ENCODE results near the gene KRT83.
"Not testable (repeated sequence)": the region's sequence is repeated elsewhere in the genome, so short reads cannot be mapped to it uniquely, and the experiment has no call there.

The KRT83 gene

DNA sequence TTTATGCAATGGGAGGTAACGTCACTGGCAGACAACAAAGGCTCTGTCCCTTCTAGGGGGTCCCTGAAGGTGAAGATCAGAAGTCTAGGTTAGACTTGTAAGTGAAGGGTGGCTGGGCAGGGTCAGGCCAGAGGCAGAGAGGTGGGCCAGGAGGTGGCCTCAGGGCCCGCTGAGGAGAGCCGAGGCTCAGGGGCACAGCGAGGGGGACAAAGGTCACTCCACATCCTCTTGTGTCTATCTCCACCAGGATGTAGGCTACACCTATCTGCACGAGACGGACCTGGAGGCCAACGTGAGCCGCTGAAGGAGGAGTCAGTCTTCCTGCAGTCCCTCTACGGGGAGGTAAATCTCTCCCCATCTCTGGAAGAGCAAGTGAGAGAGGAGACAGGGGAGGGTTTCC is 25.8 kb upstream of the KRT83 start:
- TF ChIP-seq POLR2AphosphoS5 (IDR thresholded peaks at IDR 0.05; ENCODE audit: low read depth, low read length) (no peak), POU2F2 (IDR thresholded peaks at IDR 0.05; ENCODE audit: low read depth, low read length) (no peak), POLR2A (IDR thresholded peaks at IDR 0.05; ENCODE audit: low read depth, low read length) (no peak), PAX5 (IDR thresholded peaks at IDR 0.05; ENCODE audit: insufficient read depth, low read length, severe bottlenecking) (no peak), TAF1 (IDR thresholded peaks at IDR 0.05; ENCODE audit: low read depth, low read length) (no peak), SPI1 (IDR thresholded peaks at IDR 0.05; ENCODE audit: low read depth, low read length) (no peak)
- FAIRE-seq (no peak), DNase-seq (ENCODE audit: insufficient read length, low spot score) (no peak)

DNA sequence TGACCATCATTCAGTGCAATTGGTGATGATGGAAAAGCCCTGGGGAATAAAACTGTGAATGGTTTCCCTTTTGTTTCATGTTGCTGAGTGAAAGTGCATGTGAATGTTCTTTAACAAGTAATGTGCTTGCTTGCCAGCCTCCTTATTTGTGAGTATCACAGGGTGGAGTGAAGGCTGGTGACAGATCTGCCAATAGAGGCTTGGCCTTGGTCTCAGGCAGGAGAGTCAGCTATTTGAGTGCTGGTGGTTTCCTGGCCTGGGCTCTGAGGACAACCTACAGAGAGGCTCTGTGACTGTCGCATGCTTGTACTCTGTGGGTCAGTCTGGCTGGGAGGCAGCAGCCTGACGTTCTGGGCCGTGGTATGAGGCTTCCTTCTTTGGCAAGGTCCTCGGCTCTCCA is 25.4 kb upstream of the KRT83 start:
- FAIRE-seq (no peak), DNase-seq (ENCODE audit: insufficient read length, low spot score) (no peak)
- TF ChIP-seq POLR2A (IDR thresholded peaks at IDR 0.05; ENCODE audit: low read depth, low read length) (no peak), PAX5 (IDR thresholded peaks at IDR 0.05; ENCODE audit: insufficient read depth, low read length, severe bottlenecking) (no peak), TAF1 (IDR thresholded peaks at IDR 0.05; ENCODE audit: low read depth, low read length) (no peak), POLR2AphosphoS5 (IDR thresholded peaks at IDR 0.05; ENCODE audit: low read depth, low read length) (no peak), SPI1 (IDR thresholded peaks at IDR 0.05; ENCODE audit: low read depth, low read length) (no peak), POU2F2 (IDR thresholded peaks at IDR 0.05; ENCODE audit: low read depth, low read length) (no peak)

DNA sequence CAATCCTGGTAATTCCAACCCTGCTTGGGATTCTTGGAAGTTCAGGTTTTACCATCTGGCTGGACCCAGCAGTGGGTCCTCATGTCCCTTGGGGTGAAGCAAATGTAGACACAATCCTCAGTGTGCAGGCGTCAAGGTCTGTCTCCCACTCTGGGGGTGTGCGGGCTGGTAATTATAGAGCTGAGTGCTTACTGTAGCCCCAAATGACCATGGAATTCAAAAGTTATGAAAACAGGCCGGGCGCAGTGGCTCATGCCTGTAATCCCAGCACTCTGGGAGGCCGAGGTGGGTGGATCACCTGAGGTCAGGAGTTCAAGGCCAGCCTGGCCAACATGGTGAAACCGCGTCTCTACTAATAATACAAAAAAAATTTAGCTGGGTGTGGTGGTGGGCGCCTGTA is 23.8 kb upstream of the KRT83 start:
- not testable (repeated sequence) for FAIRE-seq; DNase-seq (ENCODE audit: insufficient read length, low spot score)

DNA sequence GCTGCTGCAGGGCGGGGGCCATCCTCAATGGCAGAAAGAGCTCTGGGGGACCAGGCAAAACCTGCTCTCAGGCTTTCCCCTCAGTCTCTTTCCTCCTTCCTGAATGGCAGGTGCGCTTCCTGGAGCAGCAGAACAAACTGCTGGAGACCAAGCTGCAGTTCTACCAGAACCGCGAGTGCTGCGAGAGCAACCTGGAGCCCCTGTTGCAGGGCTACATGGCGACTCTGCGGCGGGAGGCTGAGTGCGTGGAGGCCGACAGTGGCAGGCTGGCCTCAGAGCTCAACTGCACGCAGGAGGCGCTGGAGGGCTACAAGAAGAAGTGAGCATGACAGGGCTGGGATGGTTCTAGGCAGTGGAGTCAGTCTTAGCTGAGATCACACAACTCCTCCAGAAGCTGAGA is 22.9 kb upstream of the KRT83 start:
- DNase-seq (ENCODE audit: insufficient read length, low spot score) (no peak), FAIRE-seq (no peak)
- TF ChIP-seq PAX5 (IDR thresholded peaks at IDR 0.05; ENCODE audit: insufficient read depth, low read length, severe bottlenecking) = no peak
- TF ChIP-seq POLR2AphosphoS5 (IDR thresholded peaks at IDR 0.05; ENCODE audit: low read depth, low read length) = no peak
- no peak for TF ChIP-seq POLR2A (IDR thresholded peaks at IDR 0.05; ENCODE audit: low read depth, low read length)
- no peak for TF ChIP-seq SPI1 (IDR thresholded peaks at IDR 0.05; ENCODE audit: low read depth, low read length)
- no peak for TF ChIP-seq TAF1 (IDR thresholded peaks at IDR 0.05; ENCODE audit: low read depth, low read length)

DNA sequence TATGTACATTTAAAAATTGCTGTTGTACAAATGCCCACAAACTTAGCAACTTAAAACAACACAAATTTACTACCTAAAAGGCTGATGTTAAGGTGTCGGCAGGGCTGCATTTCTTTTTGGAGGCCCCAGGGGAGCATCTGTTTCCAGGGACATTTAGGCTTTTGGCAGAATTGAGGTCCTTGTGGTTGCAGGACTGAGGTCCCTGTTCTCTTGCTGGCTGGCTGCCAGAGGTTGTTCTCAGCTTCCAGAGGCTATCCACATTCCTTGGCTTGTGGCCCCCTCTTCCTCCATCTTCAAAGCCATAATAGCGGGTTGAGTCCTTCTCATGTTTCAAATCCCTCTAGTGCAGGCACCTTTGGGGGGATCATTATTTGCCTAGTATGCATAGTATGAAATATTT is 22.4 kb upstream of the KRT83 start:
- no peak for TF ChIP-seq POLR2AphosphoS5 (IDR thresholded peaks at IDR 0.05; ENCODE audit: low read depth, low read length)
- no peak for TF ChIP-seq POU2F2 (IDR thresholded peaks at IDR 0.05; ENCODE audit: low read depth, low read length)
- TF ChIP-seq TAF1 (IDR thresholded peaks at IDR 0.05; ENCODE audit: low read depth, low read length) = no peak
- DNase-seq (ENCODE audit: insufficient read length, low spot score) = no peak
- no peak for FAIRE-seq

DNA sequence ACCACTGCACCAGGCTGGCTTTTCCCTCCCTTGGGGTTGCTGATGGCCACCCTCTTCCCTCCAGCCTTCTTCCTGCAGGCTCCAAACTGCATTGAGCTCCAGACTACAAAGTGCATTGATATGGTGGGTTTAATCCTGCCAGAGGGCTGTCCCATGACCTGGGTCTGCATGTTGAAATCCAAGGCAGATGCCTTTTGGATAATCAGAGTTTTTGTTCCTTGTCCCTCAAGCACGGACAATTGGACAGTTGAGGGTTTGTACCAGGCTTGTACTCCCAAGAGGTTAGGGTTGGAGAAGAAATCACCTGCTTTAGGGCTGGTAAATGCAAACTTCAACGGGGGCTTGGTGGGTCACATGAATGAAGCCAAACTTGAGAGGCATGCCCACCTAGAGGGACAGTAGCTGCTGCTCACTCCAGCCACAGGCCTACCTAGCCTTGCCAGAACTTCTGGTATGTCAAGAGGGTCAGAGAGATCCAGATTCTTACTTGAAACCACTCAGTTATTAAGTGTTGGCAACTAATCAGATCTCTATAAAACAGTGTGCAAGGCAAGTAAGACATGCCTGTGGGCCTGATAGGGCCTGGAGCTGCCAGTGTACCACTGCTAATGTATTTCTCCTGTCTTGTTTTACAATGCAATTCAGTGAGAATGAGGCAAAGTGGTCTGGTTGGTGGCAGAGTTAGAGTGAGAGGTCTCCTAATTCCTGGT is 21.7 kb upstream of the KRT83 start:
- no peak for TF ChIP-seq TAF1 (IDR thresholded peaks at IDR 0.05; ENCODE audit: low read depth, low read length)
- no peak for TF ChIP-seq POLR2AphosphoS5 (IDR thresholded peaks at IDR 0.05; ENCODE audit: low read depth, low read length)
- TF ChIP-seq POLR2A (IDR thresholded peaks at IDR 0.05; ENCODE audit: low read depth, low read length) = no peak
- TF ChIP-seq PAX5 (IDR thresholded peaks at IDR 0.05; ENCODE audit: insufficient read depth, low read length, severe bottlenecking) = no peak
- DNase-seq (ENCODE audit: insufficient read length, low spot score) (no peak), FAIRE-seq (no peak)

DNA sequence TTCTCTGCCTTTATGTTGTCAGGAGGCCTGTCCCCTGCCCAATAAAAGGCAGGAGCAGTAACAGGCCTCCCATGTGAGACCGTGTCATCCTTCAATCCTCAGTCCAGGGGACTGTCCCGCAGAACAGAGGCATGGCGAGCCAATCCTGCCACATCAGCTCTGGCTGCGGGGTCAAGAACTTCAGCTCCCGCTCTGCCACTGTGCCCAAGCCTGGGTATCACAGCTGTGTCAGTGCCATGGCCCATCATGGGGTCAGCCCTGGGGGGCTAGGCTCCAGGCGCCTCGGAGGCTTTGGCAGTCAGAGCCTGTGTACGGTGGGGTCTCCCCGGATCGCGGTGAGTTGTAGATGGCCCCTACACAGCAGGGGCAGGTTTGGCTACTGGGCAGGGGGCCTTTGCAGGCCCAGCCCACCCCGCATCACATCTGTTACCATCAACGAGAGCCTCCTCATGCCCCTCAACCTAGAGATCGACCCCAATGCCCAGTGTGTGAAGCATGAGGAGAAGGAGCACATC is 19.9 kb upstream of the KRT83 start:
- DNase-seq (ENCODE audit: insufficient read length, low spot score) (no peak), FAIRE-seq (no peak)
- TF ChIP-seq POLR2AphosphoS5 (IDR thresholded peaks at IDR 0.05; ENCODE audit: low read depth, low read length) (no peak), SPI1 (IDR thresholded peaks at IDR 0.05; ENCODE audit: low read depth, low read length) (no peak), TAF1 (IDR thresholded peaks at IDR 0.05; ENCODE audit: low read depth, low read length) (no peak), POU2F2 (IDR thresholded peaks at IDR 0.05; ENCODE audit: low read depth, low read length) (no peak), PAX5 (IDR thresholded peaks at IDR 0.05; ENCODE audit: insufficient read depth, low read length, severe bottlenecking) (no peak)

DNA sequence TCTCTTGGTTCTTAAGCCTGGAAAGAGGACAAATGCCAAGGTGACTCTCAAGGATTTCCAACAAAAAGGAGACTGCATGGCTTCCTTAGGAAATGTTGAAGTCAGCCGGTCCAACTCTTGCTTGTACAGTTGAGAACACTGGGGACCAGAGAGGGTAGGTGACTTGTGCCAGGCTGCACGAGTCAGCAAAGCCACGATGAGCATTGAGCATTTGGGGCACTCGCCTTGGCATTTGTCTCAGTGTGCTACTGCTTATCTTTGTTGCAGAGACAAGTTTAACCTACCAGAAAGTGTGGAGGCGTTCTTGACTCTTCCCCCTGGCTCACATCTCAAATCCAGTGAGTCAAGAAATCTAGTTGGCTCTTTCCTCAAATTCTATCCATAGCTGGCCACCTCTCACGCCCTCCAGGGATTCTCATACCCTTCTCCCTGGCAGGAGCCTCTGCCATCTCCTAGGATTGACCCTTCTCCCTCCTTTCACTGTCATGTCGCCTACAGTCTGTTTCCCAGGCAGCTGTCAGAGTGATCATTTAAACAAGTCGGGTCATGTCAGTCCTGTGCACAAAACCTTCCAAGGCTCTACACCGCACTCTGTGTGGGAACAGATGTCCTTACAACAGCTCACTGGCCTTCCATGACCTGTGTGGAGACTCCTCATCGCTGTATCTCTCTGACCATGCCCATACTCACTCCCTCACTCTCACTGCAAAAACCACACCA is 17.2 kb upstream of the KRT83 start:
- TF ChIP-seq TAF1 (IDR thresholded peaks at IDR 0.05; ENCODE audit: low read depth, low read length) = no peak
- TF ChIP-seq POU2F2 (IDR thresholded peaks at IDR 0.05; ENCODE audit: low read depth, low read length) = no peak
- TF ChIP-seq POLR2AphosphoS5 (IDR thresholded peaks at IDR 0.05; ENCODE audit: low read depth, low read length) = no peak
- TF ChIP-seq SPI1 (IDR thresholded peaks at IDR 0.05; ENCODE audit: low read depth, low read length) = no peak
- no peak for TF ChIP-seq PAX5 (IDR thresholded peaks at IDR 0.05; ENCODE audit: insufficient read depth, low read length, severe bottlenecking)
- TF ChIP-seq POLR2A (IDR thresholded peaks at IDR 0.05; ENCODE audit: low read depth, low read length) = no peak
- peak; percentile 33 for FAIRE-seq
- no peak for DNase-seq (ENCODE audit: insufficient read length, low spot score)

DNA sequence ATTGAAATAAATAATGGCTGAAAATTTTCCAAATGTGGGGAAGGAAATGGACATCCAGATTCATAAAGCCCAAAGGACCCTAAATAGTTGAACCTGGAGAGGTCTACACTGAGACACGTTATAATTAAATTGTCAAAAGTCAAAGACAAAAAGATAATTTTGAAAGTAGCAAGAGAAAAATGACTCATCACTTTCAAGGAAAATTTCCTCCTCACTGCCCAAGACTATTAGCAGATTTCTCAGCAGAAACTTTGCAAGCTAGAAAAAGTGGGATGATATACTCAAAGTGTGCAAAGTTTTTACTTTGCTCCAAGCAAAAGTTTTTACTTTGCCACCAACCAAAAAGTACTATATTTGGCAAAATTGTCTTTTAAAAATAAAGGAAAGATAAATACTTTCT is 15.9 kb upstream of the KRT83 start:
- FAIRE-seq (no peak), DNase-seq (ENCODE audit: insufficient read length, low spot score) (no peak)
- TF ChIP-seq PAX5 (IDR thresholded peaks at IDR 0.05; ENCODE audit: insufficient read depth, low read length, severe bottlenecking) = no peak
- TF ChIP-seq POU2F2 (IDR thresholded peaks at IDR 0.05; ENCODE audit: low read depth, low read length) = no peak
- TF ChIP-seq TAF1 (IDR thresholded peaks at IDR 0.05; ENCODE audit: low read depth, low read length) = no peak
- TF ChIP-seq POLR2A (IDR thresholded peaks at IDR 0.05; ENCODE audit: low read depth, low read length) = no peak
- no peak for TF ChIP-seq POLR2AphosphoS5 (IDR thresholded peaks at IDR 0.05; ENCODE audit: low read depth, low read length)
- no peak for TF ChIP-seq SPI1 (IDR thresholded peaks at IDR 0.05; ENCODE audit: low read depth, low read length)

DNA sequence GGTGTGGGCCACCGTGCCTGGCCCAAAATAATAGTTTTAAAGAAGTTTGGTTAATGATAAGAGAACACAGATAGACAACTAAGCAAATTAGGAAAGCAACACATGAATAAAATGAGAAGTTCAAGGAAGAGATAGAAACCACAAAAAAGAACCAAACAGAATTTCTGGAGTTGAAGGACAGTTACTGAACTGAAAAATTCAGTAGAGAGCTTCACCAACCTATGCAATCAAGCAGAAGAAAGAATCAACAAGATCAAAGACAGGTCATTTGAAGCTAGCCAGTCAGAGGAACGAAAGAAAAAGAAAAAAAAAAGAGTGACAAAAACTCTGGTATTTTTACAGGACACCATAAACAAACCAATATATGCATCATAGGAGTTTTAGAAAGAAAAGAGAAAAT is 15.4 kb upstream of the KRT83 start:
- FAIRE-seq = no peak
- TF ChIP-seq POLR2AphosphoS5 (IDR thresholded peaks at IDR 0.05; ENCODE audit: low read depth, low read length) (no peak), POLR2A (IDR thresholded peaks at IDR 0.05; ENCODE audit: low read depth, low read length) (no peak), SPI1 (IDR thresholded peaks at IDR 0.05; ENCODE audit: low read depth, low read length) (no peak), PAX5 (IDR thresholded peaks at IDR 0.05; ENCODE audit: insufficient read depth, low read length, severe bottlenecking) (no peak), TAF1 (IDR thresholded peaks at IDR 0.05; ENCODE audit: low read depth, low read length) (no peak), POU2F2 (IDR thresholded peaks at IDR 0.05; ENCODE audit: low read depth, low read length) (no peak)
- no peak for DNase-seq (ENCODE audit: insufficient read length, low spot score)

Measured in GM12891 (cell line).